GM23338 (cell line): ENCODE data around the gene SDHB. TPM values are rescaled to one million over a fixed set of nuclear protein-coding genes. Genes with fewer than 3 reads are reported as not detected.
A peak's percentile ranks its signal among the peaks of the same experiment; 100 is the strongest.

Source experiments
- ATAC-seq: fragments of 200-7000 bp; cut with Tn5 transposase; 3 replicates; pipeline ENCODE4 v1.9.1; 2020
- DNase-seq: peaks from one replicate; pipeline ENCODE4 v3.0.0-alpha.2; 2015; ENCODE audit warnings: low spot score
- H2AFZ ChIP-seq: fragments of 200-600 bp; sonication (generic); 2 replicates; pipeline ENCODE4 v1.8.0; 2016; ENCODE audit warnings: antibody characterized with exemption, mild to moderate bottlenecking, moderate library complexity
- H3F3A ChIP-seq: fragments of 200-600 bp; sonication (generic); replicated peaks from 2 replicates; pipeline ENCODE4 v1.8.0; 2017; ENCODE audit warnings: antibody characterized with exemption, mixed run types, low read depth
- H3K27ac ChIP-seq: fragments of 200-600 bp; sonication (generic); 2 replicates; pipeline ENCODE4 v1.6.1; 2016; ENCODE audit warnings: low read depth
- H3K27me3 ChIP-seq: fragments of 200-600 bp; sonication (generic); 2 replicates; pipeline ENCODE4 v1.8.0; 2016; ENCODE audit warnings: mild to moderate bottlenecking, mixed run types, moderate library complexity; ENCODE audit not compliant: insufficient read depth
- H3K36me3 ChIP-seq: fragments of 200-600 bp; sonication (generic); 2 replicates; pipeline ENCODE4 v1.8.0; 2016; ENCODE audit warnings: mild to moderate bottlenecking; ENCODE audit not compliant: insufficient read depth
- H3K4me1 ChIP-seq: fragments of 200-600 bp; sonication (generic); 2 replicates; pipeline ENCODE4 v1.8.0; 2016; ENCODE audit warnings: mild to moderate bottlenecking, moderate library complexity; ENCODE audit not compliant: insufficient read depth
- H3K4me2 ChIP-seq: fragments of 200-600 bp; sonication (generic); 2 replicates; pipeline ENCODE4 v1.7.1; 2017; ENCODE audit warnings: mixed run types
- H3K4me3 ChIP-seq: fragments of 200-600 bp; sonication (generic); 2 replicates; pipeline ENCODE4 v1.6.1; 2016; ENCODE audit warnings: mixed run types
- H3K79me2 ChIP-seq: fragments of 200-600 bp; sonication (generic); replicated peaks from 2 replicates; pipeline ENCODE4 v1.8.0; 2017; ENCODE audit warnings: mild to moderate bottlenecking; ENCODE audit not compliant: insufficient read depth
- H3K9me2 ChIP-seq: fragments of 200-600 bp; sonication (generic); 2 replicates; pipeline ENCODE4 v1.8.0; 2017; ENCODE audit not compliant: insufficient read depth
- H4K20me1 ChIP-seq: fragments of 200-600 bp; sonication (generic); replicated peaks from 2 replicates; pipeline ENCODE4 v1.8.0; 2017; ENCODE audit warnings: mild to moderate bottlenecking; ENCODE audit not compliant: insufficient read depth
- H3K27ac Mint-ChIP-seq: 2 replicates; pipeline ENCODE4 v1.8.0; 2020; ENCODE audit warnings: inconsistent platforms, mild to moderate bottlenecking, moderate library complexity, mixed read lengths
- H3K27me3 Mint-ChIP-seq: 3 replicates; pipeline ENCODE4 v1.8.0; 2022; ENCODE audit warnings: low read depth, mild to moderate bottlenecking, moderate library complexity, mixed read lengths, inconsistent platforms; ENCODE audit not compliant: insufficient read depth, poor library complexity
- H3K36me3 Mint-ChIP-seq: 3 replicates; pipeline ENCODE4 v1.8.0; 2021; ENCODE audit warnings: low read depth, mild to moderate bottlenecking, inconsistent platforms, moderate library complexity, mixed read lengths
- H3K4me1 Mint-ChIP-seq: 3 replicates; pipeline ENCODE4 v1.8.0; 2020; ENCODE audit warnings: mild to moderate bottlenecking, inconsistent platforms, mixed read lengths
- H3K4me3 Mint-ChIP-seq: 3 replicates; pipeline ENCODE4 v1.8.0; 2021; ENCODE audit warnings: moderate library complexity, mild to moderate bottlenecking, inconsistent platforms, mixed read lengths
- H3K9me3 Mint-ChIP-seq: 3 replicates; pipeline ENCODE4 v1.8.0; 2020; ENCODE audit warnings: moderate library complexity, mild to moderate bottlenecking, inconsistent platforms, mixed read lengths
- CREB1 ChIP-seq: fragments of 250-450 bp; sonication (Bioruptor Pico); IDR thresholded peaks from 2 replicates; pipeline ENCODE4 v1.5.0; 2020; ENCODE audit warnings: low read depth, mild to moderate bottlenecking, moderate library complexity
- CTCF ChIP-seq, 2 experiments: fragments of 200-600 bp in 1 of 2; sonication (generic) in 1 of 2; conservative IDR thresholded peaks; 2 replicates each; pipeline versions ENCODE4 v1.5.1 to v1.6.1; 2016 to 2017; ENCODE audit warnings: antibody characterized with exemption in 2 of 2, low read depth in 2 of 2, mild to moderate bottlenecking in 2 of 2, moderate library complexity in 1 of 2
- ETS1 ChIP-seq: IDR thresholded peaks from 2 replicates; pipeline ENCODE4 v1.6.1; 2016; ENCODE audit warnings: antibody characterized with exemption
- EZH2 ChIP-seq: fragments of 200-600 bp; sonication (generic); IDR thresholded peaks from one replicate; pipeline ENCODE4 v1.8.0; 2017; ENCODE audit warnings: antibody characterized with exemption, mild to moderate bottlenecking, low read depth; ENCODE audit not compliant: unreplicated experiment
- EZH2phosphoT487 ChIP-seq: fragments of 200-600 bp; sonication (generic); IDR thresholded peaks from one replicate; pipeline ENCODE4 v1.8.1; 2018; ENCODE audit warnings: antibody characterized with exemption; ENCODE audit not compliant: unreplicated experiment
- JUNB ChIP-seq: IDR thresholded peaks from one replicate; pipeline ENCODE4 v1.6.1; 2016; ENCODE audit warnings: antibody characterized with exemption; ENCODE audit not compliant: unreplicated experiment
- REST ChIP-seq: IDR thresholded peaks from one replicate; pipeline ENCODE4 v1.6.1; 2018; ENCODE audit warnings: antibody characterized with exemption; ENCODE audit not compliant: unreplicated experiment
- STAT1 ChIP-seq: IDR thresholded peaks from one replicate; pipeline ENCODE4 v1.6.1; 2016; ENCODE audit warnings: antibody characterized with exemption; ENCODE audit not compliant: unreplicated experiment
- polyA plus RNA-seq: library from polyadenylated mRNA; unstranded; fragments of >200 nt; fragmentation: Nextera tagmentation; extraction: Ambion mirVana; gene quantifications from 2 replicates; pipeline ENCODE4 v1.2.1, GENCODE V29; 2016
- total RNA-seq: library from RNA; depleted of rRNA; stranded (reverse); fragments of >200 nt; shearing (Covaris generic); gene quantifications from 2 replicates; pipeline ENCODE4 v1.2.3, GENCODE V29; 2014

Gene SDHB
- total and polyA plus RNA-seq, 2 experiments from 2014 or later, result 72.8 to 112 TPM

GRCh38 chr1:17011092-17011438 is 42.8 kb downstream of the SDHB start:
- Histone ChIP-seq H4K20me1 (peaks cover 13% of the 10 kb centered on the region), H3K27me3 (no peaks in the 10 kb centered on the region), H3K9me2 (no peaks in the 10 kb centered on the region), H3K4me2 (peak overlapping the region; percentile 94), H3K79me2 (peaks cover 9% of the 10 kb centered on the region), H3K4me1 (peaks cover 48% of the 10 kb centered on the region), H3F3A (peaks cover 16% of the 10 kb centered on the region; the same call in 1 of the 2 replicates), H3K27ac (no peak overlapping the region), H2AFZ (peak overlapping the region; percentile 95), H3K36me3 (no peaks in the 10 kb centered on the region), H3K4me3 (peak overlapping the region; percentile 93)
- ATAC-seq (no peak), DNase-seq (no peak)
- Mint-ChIP-seq H3K9me3 (no peaks in the 10 kb centered on the region), H3K27ac (no peak overlapping the region), H3K4me3 (peak overlapping the region; percentile 84), H3K4me1 (peaks cover 66% of the 10 kb centered on the region), H3K27me3 (peaks cover 25% of the 10 kb centered on the region), H3K36me3 (no peaks in the 10 kb centered on the region; the same call in 2 of the 3 replicates)
- TF ChIP-seq CTCF (conservative IDR thresholded peaks at IDR 0.05; ENCODE audit: low read depth in 2 of 2) (peak in 1 of 2 experiments; percentile 13; a peak in 1 of 4 replicates), STAT1 (no peak), ETS1 (no peak)

GRCh38 chr1:17009706-17010105 is 44.1 kb downstream of the SDHB start:
- Histone ChIP-seq H3F3A (peaks cover 13% of the 10 kb centered on the region; the same call in 1 of the 2 replicates), H3K27me3 (no peaks in the 10 kb centered on the region), H2AFZ (no peak overlapping the region), H3K4me3 (no peak overlapping the region), H3K79me2 (peaks cover 9% of the 10 kb centered on the region), H3K4me1 (peaks cover 35% of the 10 kb centered on the region), H3K27ac (no peak overlapping the region), H4K20me1 (peaks cover 13% of the 10 kb centered on the region), H3K4me2 (no peak overlapping the region), H3K36me3 (no peaks in the 10 kb centered on the region; the same call in 1 of the 2 replicates), H3K9me2 (no peaks in the 10 kb centered on the region)
- TF ChIP-seq EZH2phosphoT487, result no peak
- TF ChIP-seq JUNB, result no peak
- no peak overlapping the region for H3K4me3 Mint-ChIP-seq
- H3K27ac Mint-ChIP-seq, result no peak overlapping the region
- H3K4me1 Mint-ChIP-seq, result peaks cover 54% of the 10 kb centered on the region
- no peaks in the 10 kb centered on the region for H3K9me3 Mint-ChIP-seq
- peaks cover 3% of the 10 kb centered on the region; the same call in 2 of the 3 replicates for H3K36me3 Mint-ChIP-seq
- DNase-seq (no peak), ATAC-seq (no peak)
- H3K27me3 Mint-ChIP-seq, result peaks cover 25% of the 10 kb centered on the region

- peaks cover 9% of the 10 kb centered on the region for H3K79me2 ChIP-seq
- H3F3A ChIP-seq, result peaks cover 13% of the 10 kb centered on the region; the same call in 1 of the 2 replicates
- no peak overlapping the region for H2AFZ ChIP-seq
- no peak overlapping the region for H3K4me3 Mint-ChIP-seq
- H3K27ac Mint-ChIP-seq, result no peak overlapping the region
- no peaks in the 10 kb centered on the region for H3K9me3 Mint-ChIP-seq
- peaks cover 13% of the 10 kb centered on the region for H3K36me3 Mint-ChIP-seq
- DNase-seq (no peak), ATAC-seq (no peak)
- TF ChIP-seq REST (no peak), ETS1 (no peak), CREB1 (CRISPR knock-in tag) (no peak), EZH2 (no peak)
- H3K4me2 ChIP-seq, result no peak overlapping the region
- no peak overlapping the region for H3K4me3 ChIP-seq
- no peaks in the 10 kb centered on the region for H3K9me2 ChIP-seq
- peaks cover 18% of the 10 kb centered on the region for H3K27me3 Mint-ChIP-seq
- no peaks in the 10 kb centered on the region; the same call in 1 of the 2 replicates for H3K36me3 ChIP-seq
- H4K20me1 ChIP-seq, result peaks cover 13% of the 10 kb centered on the region
- peaks cover 27% of the 10 kb centered on the region for H3K4me1 ChIP-seq
- H3K27me3 ChIP-seq, result no peaks in the 10 kb centered on the region
- H3K4me1 Mint-ChIP-seq, result peaks cover 43% of the 10 kb centered on the region
- H3K27ac ChIP-seq, result no peak overlapping the region
Observed at GRCh38 chr1:17008208-17008855, 45.5 kb downstream of the SDHB start.
